Motor neuron (in vitro differentiated cells): ENCODE measurements around the gene CORO7. TPM values are rescaled to one million over a fixed set of nuclear protein-coding genes. Genes with fewer than 3 reads are reported as not detected.
"Not testable (repeated sequence)": the region's sequence is repeated elsewhere in the genome, so short reads cannot be mapped to it uniquely, and the experiment has no call there.

ENCODE experiments used
- ATAC-seq, 8 experiments: fragments of 200-7000 bp; cut with Tn5 transposase; replicated peaks in 6 of 8; 2 replicates each; pipeline ENCODE4 v1.8.0; 2021; ENCODE audit warnings: mild to moderate bottlenecking in 8 of 8, moderate library complexity in 8 of 8
- H3K27ac ChIP-seq, 2 donors: fragments of 250-450 bp; sonication (Bioruptor Pico); 2 replicates each; pipeline ENCODE4 v1.9.0; 2021; ENCODE audit warnings: antibody characterized with exemption in 2 of 2, mild to moderate bottlenecking in 2 of 2, moderate library complexity in 1 of 2
- H3K4me1 ChIP-seq, 2 donors: fragments of 250-450 bp; sonication (Bioruptor Pico); replicated peaks in 1 of 2; 2 replicates each; pipeline ENCODE4 v1.6.1; 2021; ENCODE audit warnings: antibody characterized with exemption in 2 of 2, mild to moderate bottlenecking in 2 of 2, moderate library complexity in 1 of 2
- H3K4me3 ChIP-seq, 5 donors: fragments of 250-450 bp; sonication (Bioruptor Pico); 2 replicates each; pipeline ENCODE4 v1.9.0; 2021; ENCODE audit warnings: antibody characterized with exemption in 5 of 5, mild to moderate bottlenecking in 5 of 5, moderate library complexity in 4 of 5
- WGBS, 10 experiments: fragments of 450-650 bp; shearing (Covaris generic); methylation state at CpG; one replicate each; pipeline ENCODE4 v1.0.0; 2022; 5-methylcytosine and 5-hydroxymethylcytosine counted together
- in situ Hi-C, 9 experiments: fragments of 400-800 bp; cut with MboI; loops; one replicate each; pipeline ENCODE4 v1.15.0; 2021; ENCODE audit warnings: low sequenced_read_pairs in 9 of 9, low pct_unique_long_range_greater_than_20kb in 2 of 9; ENCODE audit not compliant: unreplicated experiment in 9 of 9
- total RNA-seq, 8 experiments: library from RNA; unstranded; fragments of 300-600 nt; gene quantifications; 2 replicates each; pipeline versions ENCODE4 v1.2.3 to v1.2.4, GENCODE V29; 2022

The CORO7 gene
- total RNA-seq, 8 experiments from 2014 or later: 6.0 to 30.1 (median 26.8) TPM

DNA sequence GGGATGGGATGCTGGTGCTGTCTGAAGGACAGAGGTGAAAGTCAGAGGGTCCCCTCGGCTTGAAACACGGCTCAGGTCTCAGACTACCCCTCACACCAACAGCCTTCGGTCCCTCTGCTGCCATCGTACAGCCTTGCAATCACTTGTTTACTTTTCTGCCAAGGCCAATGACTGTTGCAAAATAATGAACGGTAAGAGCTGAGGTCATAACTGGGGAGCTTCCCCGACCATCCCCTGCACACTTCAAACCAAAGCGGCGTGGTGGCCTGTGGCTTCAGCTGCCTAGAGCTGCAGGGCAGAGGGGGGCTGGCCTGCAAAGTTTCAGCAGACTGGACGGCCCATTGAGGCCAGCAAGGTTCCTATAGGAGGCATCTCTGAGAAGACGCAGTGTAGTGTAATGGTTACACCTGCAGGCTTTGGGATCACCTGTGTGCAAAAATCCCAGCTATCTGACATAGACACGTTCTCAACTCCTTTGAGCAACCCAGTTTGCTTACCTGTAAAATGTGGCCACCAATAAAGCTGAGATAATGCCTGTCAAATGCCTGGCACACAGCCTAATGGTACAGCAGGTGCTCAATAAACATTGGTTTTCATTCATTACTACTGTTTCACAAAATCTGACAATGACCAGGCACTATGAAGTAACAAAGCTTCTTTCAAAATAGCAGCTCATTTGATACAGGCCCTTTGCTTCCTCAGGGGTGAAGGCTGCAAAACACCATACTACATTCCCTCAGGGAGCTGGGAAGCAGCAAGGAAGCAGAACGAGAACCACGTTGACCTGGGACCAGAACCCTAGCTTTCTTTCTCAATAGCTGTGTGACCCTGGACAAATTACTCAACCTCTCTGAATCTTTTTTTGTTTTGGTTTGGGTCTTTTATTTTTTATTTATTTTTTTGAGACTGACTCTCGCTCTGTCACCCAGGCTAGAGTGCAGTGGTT, 70.3 kb downstream of the CORO7 start:
- Histone ChIP-seq H3K4me1 (peaks cover 7 to 8% of the 10 kb centered on the region in 2 donors), H3K4me3 (no peak overlapping the region), H3K27ac (no peak overlapping the region)
- ATAC-seq: peak in 1 of 8 experiments; percentile 4
- in situ Hi-C loops: no loop called here
- 55 to 100% (median 92%) methylated on average over 1 to 9 of the region's 14 CpGs for WGBS, 10 experiments

DNA sequence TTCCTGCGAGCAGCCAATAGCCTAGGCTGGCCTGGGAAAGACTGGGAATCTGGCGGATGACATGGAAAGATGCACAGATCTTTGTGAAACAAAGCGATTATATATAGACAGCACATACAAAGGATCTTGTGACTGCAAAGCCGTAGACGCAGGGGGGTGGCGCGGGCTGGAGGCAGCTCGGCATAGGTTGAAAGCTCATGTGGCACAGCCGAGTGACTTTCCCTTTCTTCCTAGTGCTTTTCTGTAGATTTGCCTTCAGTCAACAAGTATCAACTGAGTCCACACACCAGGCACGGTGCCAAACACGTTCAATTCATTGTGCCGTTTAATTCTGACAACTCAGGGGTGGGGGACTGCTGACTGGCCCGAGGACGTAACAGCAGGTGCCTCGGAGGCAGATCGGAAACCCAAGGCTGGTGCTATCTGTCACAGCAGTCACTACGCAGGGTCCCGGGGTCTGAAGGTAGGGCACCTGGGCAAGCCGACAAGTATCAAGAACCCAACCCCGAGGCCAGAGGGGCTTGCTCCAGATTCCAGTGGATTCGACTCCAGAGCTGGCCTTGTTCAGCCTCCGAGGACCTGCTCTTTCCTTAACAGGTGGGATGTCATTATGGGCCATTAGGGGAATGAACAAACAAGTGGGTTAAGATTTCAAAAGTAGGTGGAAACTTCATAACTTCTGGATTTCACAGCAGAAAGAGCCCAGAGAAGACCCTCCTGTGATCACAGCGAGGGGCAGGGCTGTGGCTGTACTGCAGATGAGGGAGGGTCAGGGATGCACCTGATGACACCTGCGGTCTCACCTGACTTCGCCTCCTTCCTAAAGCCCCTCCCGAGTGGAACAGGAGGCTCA, 71.2 kb downstream of the CORO7 start:
- no peak overlapping the region for H3K4me3 ChIP-seq
- H3K4me1 ChIP-seq: peaks cover 10% of the 10 kb centered on the region in 2 donors
- peak overlapping the region in 1 of 2 donors; percentile 44 for H3K27ac ChIP-seq
- in situ Hi-C loops: no loop called here
- 76 to 100% (median 90%) methylated on average over 1 to 16 of the region's 26 CpGs; no CpG with 5 or more reads in 1 of the 10 experiments for WGBS, 10 experiments
- peak in 4 of 8 experiments; percentile 10 to 72 (median 53) for ATAC-seq

DNA sequence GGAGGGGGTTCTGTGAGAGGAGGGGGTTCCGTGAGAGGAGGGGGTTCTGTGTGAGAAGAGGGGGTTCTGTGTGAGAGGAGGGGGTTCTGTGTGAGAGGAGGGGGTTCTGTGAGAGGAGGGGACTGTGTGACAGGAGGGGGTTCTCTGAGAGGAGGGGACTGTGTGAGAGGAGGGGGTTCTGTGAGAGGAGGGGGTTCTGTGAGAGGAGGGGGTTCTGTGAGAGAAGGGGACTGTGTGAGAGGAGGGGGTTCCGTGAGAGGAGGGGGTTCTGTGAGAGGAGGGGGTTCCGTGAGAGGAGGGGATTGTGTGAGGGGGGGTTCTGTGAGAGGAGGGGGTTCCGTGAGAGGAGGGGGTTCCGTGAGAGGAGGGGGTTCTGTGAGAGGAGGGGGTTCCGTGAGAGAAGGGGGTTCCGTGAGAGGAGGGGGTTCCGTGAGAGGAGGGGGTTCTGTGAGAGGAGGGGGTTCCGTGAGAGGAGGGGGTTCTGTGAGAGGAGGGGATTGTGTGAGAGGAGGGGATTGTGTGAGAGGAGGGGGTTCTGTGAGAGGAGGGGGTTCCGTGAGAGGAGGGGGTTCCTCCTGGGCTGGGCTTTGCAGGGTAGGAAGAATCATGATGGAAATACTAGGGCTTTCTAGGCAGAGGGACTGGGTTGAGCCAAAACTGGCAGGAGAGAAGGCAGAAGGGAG, 72.0 kb downstream of the CORO7 start:
- WGBS, 10 experiments: no CpG with 5 or more reads among the region's 10 CpGs
- ATAC-seq: peak in 2 of 8 experiments; percentile 10 to 12
- H3K4me1 ChIP-seq: peaks cover 12% of the 10 kb centered on the region in 2 donors
- in situ Hi-C loops, H3K4me3 ChIP-seq: not testable (repeated sequence)
- peak overlapping the region in 1 of 2 donors; percentile 37 for H3K27ac ChIP-seq

DNA sequence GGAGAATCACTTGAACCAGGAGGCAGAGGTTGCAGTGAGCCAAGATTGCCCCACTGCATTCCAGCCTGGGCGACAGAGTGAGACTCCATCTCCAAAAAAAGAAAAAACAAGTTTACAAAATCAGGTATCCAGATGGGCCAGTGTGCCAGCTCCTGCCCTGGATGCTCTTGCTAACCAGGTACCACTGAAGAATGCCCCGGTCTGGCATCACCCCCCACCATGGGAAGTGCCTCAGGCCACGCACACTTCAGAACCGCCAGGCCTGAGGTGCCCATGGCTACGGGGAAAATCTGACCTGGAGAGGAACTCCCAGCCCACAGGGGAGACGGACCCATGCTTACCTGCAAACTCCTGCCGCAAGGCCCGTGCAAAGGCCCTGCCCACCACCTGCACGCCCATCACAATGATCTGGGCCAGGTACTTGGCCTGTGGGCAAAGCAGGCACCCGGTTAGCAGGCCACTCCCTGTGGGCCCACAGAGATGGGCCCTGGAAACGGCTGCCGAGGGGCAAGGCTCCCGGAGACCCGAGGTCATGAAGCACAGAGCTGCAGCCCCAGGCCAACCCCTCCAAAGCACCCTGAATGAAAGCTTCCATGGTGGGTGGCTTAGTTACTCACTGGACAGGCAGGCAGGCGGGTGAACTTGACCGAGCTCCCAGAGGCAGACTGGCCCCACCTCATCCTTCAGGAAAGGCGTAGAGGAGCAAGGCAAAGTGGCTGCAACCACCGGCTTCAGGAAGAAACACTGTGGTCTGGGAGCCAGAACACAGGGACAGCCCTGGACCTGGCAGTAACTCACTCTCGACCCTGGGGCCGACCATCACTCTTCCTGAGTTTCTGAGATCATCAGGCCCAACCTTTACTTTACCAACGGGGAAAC, 73.3 kb downstream of the CORO7 start:
- no peak overlapping the region for H3K4me3 ChIP-seq
- peaks cover 13 to 19% of the 10 kb centered on the region in 2 donors for H3K4me1 ChIP-seq
- no peak overlapping the region for H3K27ac ChIP-seq
- no peak for ATAC-seq
- in situ Hi-C loops: no loop called here
- 90 to 100% (median 95%) methylated on average over 2 to 6 of the region's 21 CpGs; no CpG with 5 or more reads in 2 of the 10 experiments for WGBS, 10 experiments

DNA sequence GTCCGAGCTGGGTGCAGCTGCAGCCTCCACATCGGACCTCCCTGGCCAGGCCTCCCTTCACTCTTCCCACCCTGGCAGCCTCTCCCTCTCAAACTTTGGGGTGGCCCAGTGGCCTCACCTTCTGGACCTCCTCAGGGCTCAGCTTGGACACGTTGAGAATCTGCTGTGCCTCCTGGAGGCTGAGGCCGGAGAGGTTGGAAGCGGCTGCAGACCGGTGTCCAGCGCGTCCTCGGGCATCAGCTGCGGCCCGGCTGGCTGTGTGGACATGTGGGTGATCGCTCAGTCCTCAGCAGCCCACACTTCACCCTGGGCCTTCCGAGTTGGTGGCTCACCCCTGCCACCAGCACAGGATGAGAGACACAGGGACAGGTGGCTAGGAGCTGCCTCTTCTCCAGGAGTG, 75.1 kb downstream of the CORO7 start:
- H3K27ac ChIP-seq: no peak overlapping the region
- in situ Hi-C loops: no loop called here
- WGBS, 10 experiments: 40 to 100% (median 91%) methylated on average over 1 to 8 of the region's 13 CpGs; no CpG with 5 or more reads in 7 of the 10 experiments
- peaks cover 13 to 19% of the 10 kb centered on the region in 2 donors for H3K4me1 ChIP-seq
- no peak overlapping the region for H3K4me3 ChIP-seq
- ATAC-seq: no peak

GRCh38 chr16:4340443-4340842, 76.0 kb downstream of the CORO7 start:
- ATAC-seq: peak in 1 of 8 experiments; percentile 10
- H3K4me3 ChIP-seq: no peak overlapping the region
- peak overlapping the region; percentile 58 to 63 for H3K27ac ChIP-seq
- H3K4me1 ChIP-seq: peaks cover 13 to 19% of the 10 kb centered on the region in 2 donors
- WGBS, 10 experiments: 100% methylated on average over 1 of the region's 6 CpGs; no CpG with 5 or more reads in 9 of the 10 experiments
- in situ Hi-C loops: no loop called here

GRCh38 chr16:4339909-4340308, 76.5 kb downstream of the CORO7 start:
- Histone ChIP-seq H3K4me1 (peaks cover 13 to 15% of the 10 kb centered on the region in 2 donors), H3K4me3 (no peak overlapping the region), H3K27ac (peak overlapping the region; percentile 16 to 58)
- ATAC-seq: peak; percentile 19 to 84 (median 74)
- in situ Hi-C loops: loop anchor here in 1 of 9 experiments (10.0 kb wide), 1 partner anchor 55 kb away; no protein-coding TSS in a partner anchor
- 0 to 100% (median 12%) methylated on average over 1 to 3 of the region's 14 CpGs; no CpG with 5 or more reads in 5 of the 10 experiments for WGBS, 10 experiments

- in situ Hi-C loops: loop anchor here in 1 of 9 experiments (10.0 kb wide), 1 partner anchor 55 kb away; no protein-coding TSS in a partner anchor
- H3K27ac ChIP-seq: peak overlapping the region in 1 of 2 donors; percentile 16
- peaks cover 13 to 15% of the 10 kb centered on the region in 2 donors for H3K4me1 ChIP-seq
- ATAC-seq: peak in 2 of 8 experiments; percentile 1 to 3
- no peak overlapping the region for H3K4me3 ChIP-seq
- 51 to 91% (median 71%) methylated on average over 1 to 7 of the region's 10 CpGs; no CpG with 5 or more reads in 4 of the 10 experiments for WGBS, 10 experiments
Measured at GRCh38 chr16:4339455-4339854, 76.9 kb downstream of the CORO7 start.

DNA sequence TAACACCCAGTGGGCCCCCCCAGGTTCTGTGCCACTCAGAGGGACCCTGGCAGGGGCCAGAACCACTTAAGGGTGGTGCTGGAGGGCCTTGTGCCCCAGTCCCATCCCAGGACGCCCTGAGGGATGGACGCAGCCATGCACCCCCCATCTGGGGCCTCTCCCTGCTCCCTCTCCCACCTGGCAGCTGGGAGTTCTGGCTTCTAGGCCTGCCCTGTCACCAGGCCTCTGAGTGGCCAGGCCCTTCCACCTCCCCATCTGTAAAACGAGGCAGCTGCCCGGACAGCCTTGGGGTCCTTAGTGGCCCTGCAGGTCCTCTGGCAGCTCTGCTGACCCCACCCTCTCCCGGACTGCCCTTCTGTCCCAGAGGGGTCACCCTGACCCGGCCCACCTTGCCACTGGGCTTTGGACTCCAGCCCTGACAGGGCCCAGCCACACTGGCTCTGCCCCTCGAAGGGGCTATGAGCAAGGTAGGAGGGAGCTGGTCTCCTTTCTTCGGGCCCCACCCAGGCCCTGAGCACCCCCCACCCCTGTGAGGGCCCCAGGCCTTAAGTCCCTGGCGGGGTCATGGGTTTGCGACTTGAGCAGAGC, 77.6 kb downstream of the CORO7 start:
- peak in 5 of 8 experiments; percentile 2 to 31 (median 11) for ATAC-seq
- WGBS, 10 experiments: 83 to 90% methylated on average over 1 to 4 of the region's 10 CpGs; no CpG with 5 or more reads in 8 of the 10 experiments
- in situ Hi-C loops: loop anchor here in 1 of 9 experiments (10.0 kb wide), 1 partner anchor 54 kb away; no protein-coding TSS in a partner anchor
- no peak overlapping the region for H3K4me3 ChIP-seq
- H3K4me1 ChIP-seq: peaks cover 13 to 15% of the 10 kb centered on the region in 2 donors
- peak overlapping the region in 1 of 2 donors; percentile 75 for H3K27ac ChIP-seq

- in situ Hi-C loops: loop anchor here in 1 of 9 experiments (10.0 kb wide), 1 partner anchor 53 kb away; no protein-coding TSS in a partner anchor
- peaks cover 13 to 15% of the 10 kb centered on the region in 2 donors for H3K4me1 ChIP-seq
- peak overlapping the region in 1 of 2 donors; percentile 75 for H3K27ac ChIP-seq
Measured at GRCh38 chr16:4338125-4338582, 78.2 kb downstream of the CORO7 start.

More at GRCh38 chr16:4338125-4338582, 78.2 kb downstream of the CORO7 start:
- H3K4me3 ChIP-seq: no peak overlapping the region
- 100% methylated on average over 1 of the region's 12 CpGs; no CpG with 5 or more reads in 9 of the 10 experiments for WGBS, 10 experiments
- ATAC-seq: peak in 3 of 8 experiments; percentile 2 to 7 (median 5)
